IMR-90 (cell line): ENCODE data around the gene NDUFAF7. TPM values are rescaled to one million over a fixed set of nuclear protein-coding genes. Genes with fewer than 3 reads are reported as not detected.
A peak's percentile ranks its signal among the peaks of the same experiment; 100 is the strongest.

Source experiments
- ATAC-seq: fragments of 200-7000 bp; cut with Tn5 transposase; 2 replicates; pipeline ENCODE4 v1.9.1; 2020; ENCODE audit warnings: low read depth, mild to moderate bottlenecking, moderate library complexity
- Bru-seq: library from RNA; stranded (reverse); fragments of 400-500 nt; gene quantifications from one replicate; lab custom pipeline; 2021; lab: Mats Ljungman, UMichigan
- BruChase-seq, 2 experiments: library from RNA; stranded (reverse); fragments of 400-500 nt; gene quantifications; one replicate each; lab custom pipeline; 2021; lab: Mats Ljungman, UMichigan
- BruUV-seq: library from RNA; stranded (reverse); fragments of 400-500 nt; replicated peaks from 2 replicates; lab custom pipeline; 2021; lab: Mats Ljungman, UMichigan
- CTCF ChIA-PET: fragments of 300-600 bp; formaldehyde crosslinking; extraction: SDS; loops from one replicate; lab custom pipeline; 2021; ENCODE audit warnings: antibody characterized with exemption; lab: Yijun Ruan, JAX
- POLR2A ChIA-PET: fragments of 300-600 bp; sonication (Branson Sonifier 250); formaldehyde crosslinking; loops from one replicate; lab custom pipeline; 2022; ENCODE audit warnings: antibody characterized with exemption; ENCODE audit not compliant: unreplicated experiment; lab: Charles Lee
- DNase-seq: peaks from one replicate; pipeline ENCODE4 v3.0.0; 2013
- H2AFZ ChIP-seq: replicated peaks from 2 replicates; pipeline ENCODE3; 2013; ENCODE audit warnings: low read length, mild to moderate bottlenecking; ENCODE audit not compliant: poor library complexity
- H2AK5ac ChIP-seq: 2 replicates; pipeline ENCODE4 v1.6.1; 2013; ENCODE audit warnings: low read depth, low read length, inconsistent platforms
- H2AK9ac ChIP-seq: replicated peaks from 2 replicates; pipeline ENCODE3; 2013; ENCODE audit warnings: mild to moderate bottlenecking, low read depth, low read length, moderate library complexity; ENCODE audit not compliant: poor library complexity
- H2BK120ac ChIP-seq: 2 replicates; pipeline ENCODE4 v1.6.1; 2013; ENCODE audit warnings: low read depth, low read length, inconsistent platforms
- H2BK15ac ChIP-seq: 3 replicates; pipeline ENCODE4 v1.6.1; 2013; ENCODE audit warnings: low read depth, low read length, inconsistent platforms
- H2BK20ac ChIP-seq: 2 replicates; pipeline ENCODE4 v1.6.1; 2013; ENCODE audit warnings: low read depth, mild to moderate bottlenecking, inconsistent platforms, low read length, moderate library complexity
- H2BK5ac ChIP-seq: 2 replicates; pipeline ENCODE4 v1.6.1; 2013; ENCODE audit warnings: mild to moderate bottlenecking, low read depth, low read length, inconsistent platforms; ENCODE audit not compliant: poor library complexity, severe bottlenecking
- H3K14ac ChIP-seq: replicated peaks from 2 replicates; pipeline ENCODE4 v1.6.1; 2013; ENCODE audit warnings: low read depth, low read length, inconsistent platforms
- H3K18ac ChIP-seq: 2 replicates; pipeline ENCODE4 v1.6.1; 2013; ENCODE audit warnings: low read depth, low read length, control low read depth
- H3K23ac ChIP-seq: 2 replicates; pipeline ENCODE4 v1.6.1; 2013; ENCODE audit warnings: low read depth, low read length, inconsistent platforms
- H3K27ac ChIP-seq: 2 replicates; pipeline ENCODE4 v1.5.1; 2013; ENCODE audit warnings: mild to moderate bottlenecking, control low read depth, low read length; ENCODE audit not compliant: insufficient read depth
- H3K27me3 ChIP-seq: 2 replicates; pipeline ENCODE4 v1.6.1; 2013; ENCODE audit warnings: low read length; ENCODE audit not compliant: control insufficient read depth, insufficient read depth
- H3K36me3 ChIP-seq: 2 replicates; pipeline ENCODE4 v1.6.1; 2013; ENCODE audit warnings: low read length, mixed read lengths; ENCODE audit not compliant: control insufficient read depth, insufficient read depth
- H3K4ac ChIP-seq: 2 replicates; pipeline ENCODE4 v1.6.1; 2013; ENCODE audit warnings: low read depth, low read length, inconsistent platforms
- H3K4me1 ChIP-seq: 2 replicates; pipeline ENCODE4 v1.6.1; 2013; ENCODE audit warnings: low read length, mixed read lengths; ENCODE audit not compliant: control insufficient read depth, insufficient read depth
- H3K4me2 ChIP-seq: 2 replicates; pipeline ENCODE4 v1.6.1; 2013; ENCODE audit warnings: low read depth, mild to moderate bottlenecking, control low read depth, low read length, moderate library complexity
- H3K4me3 ChIP-seq: 2 replicates; pipeline ENCODE4 v1.5.1; 2013; ENCODE audit warnings: low read depth, mild to moderate bottlenecking, control low read depth, low read length, moderate library complexity; ENCODE audit not compliant: insufficient read depth
- H3K56ac ChIP-seq: 2 replicates; pipeline ENCODE4 v1.6.1; 2013; ENCODE audit warnings: low read length, inconsistent platforms; ENCODE audit not compliant: insufficient read depth; ENCODE audit errors: extremely low read depth
- H3K79me1 ChIP-seq, 2 experiments: 2 replicates each; pipeline ENCODE4 v1.6.1; 2013; ENCODE audit warnings: low read length in 2 of 2, inconsistent platforms in 1 of 2, low read depth in 1 of 2
- H3K9ac ChIP-seq: 2 replicates; pipeline ENCODE4 v1.6.1; 2013; ENCODE audit warnings: low read depth, low read length, control low read depth
- H3K9me1 ChIP-seq: 2 replicates; pipeline ENCODE4 v1.6.1; 2013; ENCODE audit warnings: low read length, inconsistent platforms; ENCODE audit not compliant: insufficient read depth
- H3K9me3 ChIP-seq: 2 replicates; pipeline ENCODE4 v1.6.1; 2013; ENCODE audit warnings: low read length; ENCODE audit not compliant: control insufficient read depth, insufficient read depth
- H4K20me1 ChIP-seq: 2 replicates; pipeline ENCODE4 v1.6.1; 2013; ENCODE audit warnings: low read length, inconsistent platforms; ENCODE audit not compliant: insufficient read depth
- H4K5ac ChIP-seq: 2 replicates; pipeline ENCODE4 v1.6.1; 2013; ENCODE audit warnings: mild to moderate bottlenecking, low read depth, low read length, control low read depth
- H4K8ac ChIP-seq, 2 experiments: 2 replicates each; pipeline ENCODE4 v1.6.1; 2013; ENCODE audit warnings: low read depth in 2 of 2, low read length in 2 of 2, control low read depth in 1 of 2, inconsistent platforms in 1 of 2
- H4K91ac ChIP-seq: 2 replicates; pipeline ENCODE4 v1.6.1; 2013; ENCODE audit warnings: low read depth, low read length, inconsistent platforms; ENCODE audit not compliant: insufficient read depth
- BHLHE40 ChIP-seq: fragments of 150-350 bp; IDR thresholded peaks from 2 replicates; pipeline ENCODE4 v1.6.1; 2016; ENCODE audit warnings: mild to moderate bottlenecking, low read depth, low read length
- CEBPB ChIP-seq: IDR thresholded peaks from 2 replicates; pipeline ENCODE4 v1.6.1; 2012; ENCODE audit warnings: low read depth, low read length, improper control_type of control experiment
- CHD1 ChIP-seq: IDR thresholded peaks from 2 replicates; pipeline ENCODE4 v1.6.1; 2012; ENCODE audit warnings: low read depth, low read length, improper control_type of control experiment
- MAFK ChIP-seq: IDR thresholded peaks from 2 replicates; pipeline ENCODE4 v1.6.1; 2012; ENCODE audit warnings: low read depth, low read length, improper control_type of control experiment
- MAZ ChIP-seq: IDR thresholded peaks from 2 replicates; pipeline ENCODE4 v1.6.1; 2012; ENCODE audit warnings: low read depth, mild to moderate bottlenecking, low read length, improper control_type of control experiment, moderate library complexity, borderline replicate concordance
- MXI1 ChIP-seq: IDR thresholded peaks from 2 replicates; pipeline ENCODE4 v1.6.1; 2012; ENCODE audit warnings: low read depth, mild to moderate bottlenecking, low read length, moderate library complexity, borderline replicate concordance
- NFE2L2 ChIP-seq: fragments of 150-350 bp; IDR thresholded peaks from 2 replicates; pipeline ENCODE4 v1.6.1; 2016; ENCODE audit warnings: low read depth, mild to moderate bottlenecking, low read length
- POLR2A ChIP-seq: IDR thresholded peaks from 2 replicates; pipeline ENCODE4 v1.6.1; 2012; ENCODE audit warnings: mild to moderate bottlenecking, low read depth, low read length
- RAD21 ChIP-seq: IDR thresholded peaks from 2 replicates; pipeline ENCODE4 v1.6.1; 2012; ENCODE audit warnings: low read length, improper control_type of control experiment
- RCOR1 ChIP-seq: IDR thresholded peaks from 2 replicates; pipeline ENCODE4 v1.6.1; 2012; ENCODE audit warnings: mild to moderate bottlenecking, low read length, improper control_type of control experiment; ENCODE audit not compliant: insufficient replicate concordance
- RFX5 ChIP-seq: IDR thresholded peaks from 2 replicates; pipeline ENCODE4 v1.8.0; 2012; ENCODE audit warnings: low read depth, mild to moderate bottlenecking, low read length, moderate library complexity
- SMC3 ChIP-seq: fragments of 150-350 bp; IDR thresholded peaks from 2 replicates; pipeline ENCODE4 v1.6.1; 2016; ENCODE audit warnings: low read depth, mild to moderate bottlenecking, antibody characterized with exemption, low read length, moderate library complexity
- USF2 ChIP-seq: fragments of 150-350 bp; IDR thresholded peaks from 2 replicates; pipeline ENCODE4 v1.6.1; 2017; ENCODE audit warnings: mild to moderate bottlenecking, antibody characterized with exemption, low read length, low read depth
- WGBS, 2 experiments: methylation state at CpG; one replicate each; pipeline versions ENCODE4 v1.1.5 to v1.1.7; 2013; ENCODE audit warnings: missing lambda C conversion rate in 2 of 2; ENCODE audit not compliant: insufficient read length in 1 of 2; ENCODE audit errors: extremely low coverage in 2 of 2; 5-methylcytosine and 5-hydroxymethylcytosine counted together
- dilution Hi-C: fragments of 300-500 bp; cut with HindIII; formaldehyde crosslinking; loops from one replicate; pipeline ENCODE4 v1.14.3; 2018; ENCODE audit warnings: low sequenced_read_pairs; ENCODE audit not compliant: unreplicated experiment
- in situ Hi-C: fragments of 300-500 bp; cut with MboI; formaldehyde crosslinking; loops from 3 replicates; pipeline ENCODE4 v1.14.3; 2019; ENCODE audit warnings: low sequenced_read_pairs, inconsistent platforms, mixed read lengths
- intact Hi-C: fragments of 100-400 bp; cut with micrococcal nuclease; formaldehyde crosslinking; loops from 2 replicates; pipeline ENCODE4 v1.10.0; 2022
- long read RNA-seq: library from polyadenylated mRNA; unstranded; transcript quantifications from one replicate; pipeline ENCODE4 v2.0.0, GENCODE V29; 2021; ENCODE audit not compliant: unreplicated experiment
- polyA plus RNA-seq, 3 experiments: library from polyadenylated mRNA; depleted of rRNA; stranded (reverse); fragments of >200 nt; gene quantifications; 2 replicates each; pipeline ENCODE4 v1.2.3, GENCODE V29; 2012; ENCODE audit warnings: low replicate concordance in 1 of 3
- total RNA-seq: library from RNA; depleted of rRNA; stranded (reverse); fragments of >200 nt; gene quantifications from 2 replicates; pipeline ENCODE4 v1.2.3, GENCODE V29; 2012; rRNA removed
- TF ChIP-seq, protein P1 (sequence below): fragments of 150-350 bp; IDR thresholded peaks from 2 replicates; pipeline ENCODE4 v1.6.1; 2016; ENCODE audit warnings: low read depth, mild to moderate bottlenecking, low read length, moderate library complexity, borderline replicate concordance

Gene NDUFAF7
- total RNA-seq = 9.9 and 12.8 TPM in 2 replicates
- polyA plus RNA-seq (2012; rRNA removed) = 14.1 and 17.4 TPM in 2 replicates
- 3.0 and 4.4 TPM in 2 replicates for polyA plus RNA-seq (2012; cell fraction: cytosol; rRNA removed)
- 11.1 and 75.5 TPM in 2 replicates for polyA plus RNA-seq (2012; cell fraction: nucleus; rRNA removed; ENCODE audit: low replicate concordance)
- percentile 75 among the genes with signal in this experiment for Bru-seq, nascent RNA
- BruChase-seq, experiment 1, labeled RNA remaining after a 6-hour chase = percentile 81 among the genes with signal in this experiment
- percentile 80 among the genes with signal in this experiment for BruChase-seq, experiment 2, labeled RNA remaining after a 2-hour chase
- long read RNA-seq, transcript NDUFAF7-201 (10 exons, 2,176 nt) = major isoform, 7 of 22 reads
- long read RNA-seq, partial matches to known transcripts = 2 of 22 reads
- long read RNA-seq, other reads (novel, unspliced or antisense) = 13 of 22 reads

DNA sequence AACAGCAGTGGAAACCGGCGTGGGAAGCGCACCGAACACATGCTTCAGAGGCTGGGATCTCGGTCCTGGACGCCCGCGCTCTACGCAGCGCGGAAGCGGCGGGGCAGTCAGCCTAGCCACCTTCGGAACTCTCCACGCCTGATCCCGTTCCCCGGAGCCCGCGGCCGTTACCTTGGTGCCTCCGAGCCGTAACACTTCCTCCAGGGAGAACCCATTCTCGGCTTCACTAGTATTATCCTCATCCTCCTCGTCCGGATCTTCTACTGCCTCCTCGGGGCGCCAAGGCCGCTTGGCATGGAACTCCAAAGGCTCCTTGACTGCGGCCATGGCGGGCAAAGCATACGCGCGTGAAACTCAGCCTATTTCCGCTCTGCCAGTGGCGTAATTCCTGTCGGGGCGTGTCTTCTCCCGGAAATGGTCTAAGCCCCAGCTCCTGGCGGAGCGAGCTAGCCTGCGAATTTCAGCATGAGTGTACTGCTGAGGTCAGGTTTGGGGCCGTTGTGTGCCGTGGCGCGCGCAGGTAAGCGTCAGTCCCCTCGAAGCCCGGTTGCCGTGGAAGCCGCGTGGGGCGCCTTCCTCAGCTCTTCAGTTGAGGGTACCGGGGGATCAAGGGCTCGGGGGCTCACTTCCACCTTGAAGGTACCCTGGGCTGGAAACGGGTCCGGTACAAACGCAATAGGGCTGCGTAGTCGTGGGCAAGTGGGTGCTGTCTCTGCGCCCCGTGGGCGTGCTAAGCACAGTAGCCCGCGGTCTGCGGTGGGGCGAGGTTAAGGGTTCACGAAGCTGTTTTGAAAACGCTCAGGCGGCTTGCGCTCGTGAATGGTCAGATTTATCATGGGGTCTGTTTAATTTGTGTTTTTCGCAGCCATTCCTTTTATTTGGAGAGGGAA, at the start of gene NDUFAF7, which contains the start of gene CEBPZ:
Gene NDUFAF7 (plus strand): TSS at position 418 of the 890 bp plus-strand sequence. CDS start 48 bp downstream, at position 466.
Gene CEBPZ (minus strand): TSS at position 356 of the 890 bp plus-strand sequence. CDS start 29 bp downstream, at position 327.
- ChIA-PET POLR2A (no interaction called here), CTCF (no interaction called here)
- H2AFZ ChIP-seq = peak within 1 kb of the TSS; percentile 97
- H2AK9ac ChIP-seq = peak within 1 kb of the TSS; percentile 94
- peaks cover 44 to 74% of the 10 kb centered on the region in 2 experiments for H3K79me1 ChIP-seq
- 0% methylated on average over 28 of the region's 73 CpGs; no CpG with 5 or more reads in 1 of the 2 experiments for WGBS, 2 experiments
- H3K4ac ChIP-seq = peak within 1 kb of the TSS; percentile 85
- H2BK120ac ChIP-seq = peak within 1 kb of the TSS; percentile 73
- peak within 1 kb of the TSS; percentile 69 for H4K5ac ChIP-seq
- peak within 1 kb of the TSS; percentile 62 for H3K18ac ChIP-seq
- DNase-seq (peak; percentile 94), ATAC-seq (peak; percentile 94)
- intact Hi-C loops = loop anchor here (1.0 to 2.0 kb wide), 2 partner anchors 63 to 87 kb away; no protein-coding TSS in a partner anchor
- no TSS peak for BruUV-seq
- H3K27me3 ChIP-seq = no peaks in the 10 kb centered on the region
- H3K9me3 ChIP-seq = no peaks in the 10 kb centered on the region
- peaks cover 14% of the 10 kb centered on the region for H3K9me1 ChIP-seq
- H2BK15ac ChIP-seq = no peak within 1 kb of the TSS
- H3K4me2 ChIP-seq = peak within 1 kb of the TSS; percentile 100
- peak within 1 kb of the TSS; percentile 79 for H3K56ac ChIP-seq
- H3K23ac ChIP-seq = peak within 1 kb of the TSS; percentile 88
- peak within 1 kb of the TSS; percentile 23 to 94 for H4K8ac ChIP-seq
- peaks cover 15% of the 10 kb centered on the region for H3K36me3 ChIP-seq
- peak within 1 kb of the TSS; percentile 74 for H2BK5ac ChIP-seq
- peak within 1 kb of the TSS; percentile 75 for H4K91ac ChIP-seq
- peak within 1 kb of the TSS; percentile 89 for H3K27ac ChIP-seq
- peak within 1 kb of the TSS; percentile 90 for H3K9ac ChIP-seq
- H3K4me1 ChIP-seq = peaks cover 6% of the 10 kb centered on the region
- in situ Hi-C loops = no loop called here
- H4K20me1 ChIP-seq = peaks cover 17% of the 10 kb centered on the region
- H2AK5ac ChIP-seq = peak within 1 kb of the TSS; percentile 63
- dilution Hi-C loops = no loop called here
- H3K4me3 ChIP-seq = peak within 1 kb of the TSS; percentile 93
- no peak within 1 kb of the TSS for H2BK20ac ChIP-seq
- peak within 1 kb of the TSS; percentile 91 for H3K14ac ChIP-seq
- peak; percentile 47; the same call in 1 of the 2 replicates for TF ChIP-seq MAZ
- TF ChIP-seq, protein P1, sequence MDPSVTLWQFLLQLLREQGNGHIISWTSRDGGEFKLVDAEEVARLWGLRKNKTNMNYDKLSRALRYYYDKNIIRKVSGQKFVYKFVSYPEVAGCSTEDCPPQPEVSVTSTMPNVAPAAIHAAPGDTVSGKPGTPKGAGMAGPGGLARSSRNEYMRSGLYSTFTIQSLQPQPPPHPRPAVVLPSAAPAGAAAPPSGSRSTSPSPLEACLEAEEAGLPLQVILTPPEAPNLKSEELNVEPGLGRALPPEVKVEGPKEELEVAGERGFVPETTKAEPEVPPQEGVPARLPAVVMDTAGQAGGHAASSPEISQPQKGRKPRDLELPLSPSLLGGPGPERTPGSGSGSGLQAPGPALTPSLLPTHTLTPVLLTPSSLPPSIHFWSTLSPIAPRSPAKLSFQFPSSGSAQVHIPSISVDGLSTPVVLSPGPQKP = no peak
- TF ChIP-seq SMC3 = no peak
- peak; percentile 5; the same call in 1 of the 2 replicates for TF ChIP-seq USF2
- TF ChIP-seq POLR2A = peak; percentile 78
- TF ChIP-seq MAFK = no peak
- TF ChIP-seq BHLHE40 = peak; percentile 3; the same call in 1 of the 2 replicates
- TF ChIP-seq CEBPB = peak; percentile 81
- no peak for TF ChIP-seq RFX5
- TF ChIP-seq RCOR1 = no peak
- TF ChIP-seq RAD21 = no peak; the same call in 1 of the 2 replicates
- TF ChIP-seq MXI1 = peak; percentile 88
- 0 out of 2 replicates have a peak, but pooled peaks have one; percentile 30 for TF ChIP-seq CHD1
- no peak for TF ChIP-seq NFE2L2
